GM21528 (cell line): ENCODE data around the gene RAI14.
"Not testable (repeated sequence)": the region's sequence is repeated elsewhere in the genome, so short reads cannot be mapped to it uniquely, and the experiment has no call there.

Experiments used
- ATAC-seq: cut with Tn5 transposase; IDR thresholded peaks from one replicate; pipeline ENCODE4 v1.9.1; 2021; ENCODE audit warnings: mild to moderate bottlenecking, moderate library complexity; ENCODE audit not compliant: unreplicated experiment, low FRiP score

RAI14 gene

DNA sequence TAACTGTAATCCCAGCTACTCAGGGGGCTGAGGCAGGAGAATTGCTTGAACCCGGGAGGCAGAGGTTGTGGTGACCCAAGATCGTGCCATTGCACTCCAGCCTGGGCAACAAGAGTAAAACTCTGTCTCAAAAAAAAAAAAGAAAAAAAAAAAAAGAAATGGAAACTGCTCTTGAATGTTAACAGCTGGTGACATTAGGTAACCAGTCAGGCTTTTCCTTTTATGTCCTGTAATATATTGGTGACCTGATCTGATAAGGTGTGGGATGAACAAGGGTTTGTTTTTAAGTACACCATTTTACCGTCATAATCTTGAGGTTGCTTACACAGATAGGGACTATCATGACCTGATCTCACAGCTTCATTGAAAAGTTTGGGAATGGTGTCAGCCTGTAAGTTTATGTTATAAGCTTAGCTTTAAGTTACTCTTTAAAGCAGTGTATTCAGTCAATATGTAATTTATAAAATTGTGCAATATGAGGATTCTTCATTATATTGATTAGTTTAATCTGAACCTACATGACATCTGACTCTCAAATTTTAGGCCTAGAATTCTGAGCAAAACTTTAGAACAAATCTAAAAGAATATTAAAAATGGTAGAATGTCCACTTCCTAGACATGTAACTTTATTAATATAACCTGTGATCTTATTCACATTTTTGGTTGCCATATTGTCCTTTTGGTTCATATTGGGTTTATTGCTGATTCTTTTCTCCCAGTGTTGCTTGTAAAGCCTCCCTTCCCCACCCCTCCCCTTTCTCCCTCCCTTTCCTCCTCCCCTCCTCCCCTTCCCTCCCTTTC is 41.4 kb downstream of the RAI14 start:
- no peak for ATAC-seq

DNA sequence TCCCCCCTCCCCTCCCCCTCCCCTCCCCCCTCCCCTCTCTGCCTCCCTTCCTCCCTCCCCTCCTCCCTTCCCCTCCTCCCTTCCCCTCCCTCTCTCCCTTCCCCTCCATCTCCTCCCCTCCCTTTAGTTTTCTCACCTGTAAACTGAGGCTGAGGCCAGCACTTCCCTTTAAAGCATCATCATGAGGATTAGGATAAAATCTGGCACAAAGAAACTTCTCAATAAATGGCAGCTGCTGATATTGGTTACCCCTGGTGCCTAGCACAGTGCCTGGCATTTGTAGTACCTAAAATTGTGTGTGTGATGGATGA is 41.9 kb downstream of the RAI14 start:
- ATAC-seq = no peak

DNA sequence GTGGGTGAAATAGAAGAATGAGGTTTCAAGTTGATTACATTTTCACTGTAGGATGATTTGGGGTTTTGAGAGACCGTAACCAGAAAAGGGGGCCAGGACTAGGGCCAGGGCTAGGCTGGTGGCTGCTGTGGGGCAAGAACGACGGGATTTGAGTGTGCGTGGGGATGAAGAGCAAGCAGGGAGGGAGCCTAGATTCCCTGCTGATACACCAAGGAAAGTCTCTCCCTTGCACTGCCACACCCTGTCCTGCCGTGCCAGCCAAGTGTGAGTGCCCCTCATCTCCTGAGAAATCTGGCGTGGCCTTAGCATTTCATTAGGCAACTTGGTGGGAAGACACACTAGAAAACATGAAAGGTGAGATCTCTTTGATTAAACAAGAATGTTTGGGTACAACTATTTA is 42.6 kb downstream of the RAI14 start:
- no peak for ATAC-seq

DNA sequence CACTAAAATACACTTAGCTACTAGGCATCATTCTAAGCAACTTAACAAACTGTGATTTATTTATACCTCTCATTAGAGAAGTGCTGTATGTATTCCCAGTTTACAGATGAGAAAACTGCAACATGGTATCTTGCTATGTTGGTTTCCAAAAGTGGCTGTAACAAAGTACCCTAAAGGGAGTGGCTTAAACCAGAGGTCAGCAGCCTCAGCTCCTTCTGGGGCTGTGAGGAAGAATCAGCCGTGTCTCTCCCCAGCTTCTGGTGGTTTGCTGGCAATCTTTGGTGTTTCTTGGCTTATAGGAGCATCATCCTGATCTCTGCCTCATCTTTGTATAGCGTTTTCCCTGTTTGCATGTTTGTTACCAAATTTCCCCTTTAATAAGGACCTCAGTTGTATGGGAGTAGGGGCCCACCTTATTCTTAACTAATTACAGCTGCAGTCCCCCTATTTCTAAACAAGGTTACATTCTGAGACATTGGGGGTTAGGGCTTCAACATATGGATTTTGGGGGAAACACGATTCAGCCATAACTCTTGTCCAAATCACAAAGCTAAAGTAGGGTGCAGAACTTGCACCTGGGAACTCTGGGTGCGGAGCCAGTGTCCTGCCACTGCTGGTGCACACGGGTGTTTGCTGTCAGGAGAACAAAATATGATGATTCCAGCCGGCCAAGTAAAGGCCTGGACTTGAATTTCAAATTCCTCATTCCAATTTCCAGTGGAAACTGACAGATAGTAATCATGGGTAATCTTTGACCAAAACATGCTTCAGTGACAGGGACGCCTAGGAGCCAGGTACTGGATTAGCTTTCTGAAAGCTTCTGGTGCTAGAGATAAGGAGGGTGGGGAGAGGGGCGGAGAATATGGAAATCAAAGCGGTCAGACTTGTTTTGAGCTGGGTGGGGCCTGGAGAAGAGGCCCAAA is 43.3 kb downstream of the RAI14 start:
- ATAC-seq = no peak

DNA sequence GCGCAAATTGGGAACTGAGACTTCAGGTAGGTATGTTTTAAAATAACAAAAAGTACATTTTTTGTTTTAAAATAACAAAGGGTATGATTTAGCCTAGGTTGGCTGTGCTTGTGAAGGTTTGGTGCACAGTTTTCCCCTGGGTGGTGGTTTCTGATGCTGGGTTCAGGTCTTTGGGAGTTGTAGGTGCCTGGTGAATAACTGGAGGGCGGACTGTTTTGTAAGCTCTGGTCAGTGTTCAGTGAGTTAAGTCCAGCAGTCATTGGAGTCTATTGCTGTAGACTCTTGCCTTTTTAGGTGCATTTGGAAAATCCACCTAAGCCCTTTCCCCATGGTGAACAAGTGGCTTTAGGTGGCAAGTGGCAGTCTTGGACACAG is 43.9 kb downstream of the RAI14 start:
- no peak for ATAC-seq

DNA sequence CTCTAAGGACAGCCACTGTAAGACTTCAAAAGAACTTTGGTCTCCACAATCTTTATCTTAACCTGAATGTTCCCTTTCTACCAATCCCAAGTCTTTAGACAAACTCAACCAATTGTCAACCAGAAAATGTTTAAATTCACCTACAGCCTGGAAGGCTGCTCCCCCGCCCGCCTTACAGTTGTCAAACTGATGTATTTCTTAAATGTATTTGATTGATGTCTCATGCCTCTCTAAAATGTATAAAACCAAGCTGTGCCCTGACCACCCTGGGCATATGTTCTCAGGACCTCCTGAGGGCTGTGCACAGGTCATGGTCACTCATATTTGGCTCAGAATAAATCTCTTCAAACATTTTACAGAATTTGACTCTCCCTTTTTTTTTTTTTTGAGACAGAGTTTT is 45.3 kb downstream of the RAI14 start:
- not testable (repeated sequence) for ATAC-seq

DNA sequence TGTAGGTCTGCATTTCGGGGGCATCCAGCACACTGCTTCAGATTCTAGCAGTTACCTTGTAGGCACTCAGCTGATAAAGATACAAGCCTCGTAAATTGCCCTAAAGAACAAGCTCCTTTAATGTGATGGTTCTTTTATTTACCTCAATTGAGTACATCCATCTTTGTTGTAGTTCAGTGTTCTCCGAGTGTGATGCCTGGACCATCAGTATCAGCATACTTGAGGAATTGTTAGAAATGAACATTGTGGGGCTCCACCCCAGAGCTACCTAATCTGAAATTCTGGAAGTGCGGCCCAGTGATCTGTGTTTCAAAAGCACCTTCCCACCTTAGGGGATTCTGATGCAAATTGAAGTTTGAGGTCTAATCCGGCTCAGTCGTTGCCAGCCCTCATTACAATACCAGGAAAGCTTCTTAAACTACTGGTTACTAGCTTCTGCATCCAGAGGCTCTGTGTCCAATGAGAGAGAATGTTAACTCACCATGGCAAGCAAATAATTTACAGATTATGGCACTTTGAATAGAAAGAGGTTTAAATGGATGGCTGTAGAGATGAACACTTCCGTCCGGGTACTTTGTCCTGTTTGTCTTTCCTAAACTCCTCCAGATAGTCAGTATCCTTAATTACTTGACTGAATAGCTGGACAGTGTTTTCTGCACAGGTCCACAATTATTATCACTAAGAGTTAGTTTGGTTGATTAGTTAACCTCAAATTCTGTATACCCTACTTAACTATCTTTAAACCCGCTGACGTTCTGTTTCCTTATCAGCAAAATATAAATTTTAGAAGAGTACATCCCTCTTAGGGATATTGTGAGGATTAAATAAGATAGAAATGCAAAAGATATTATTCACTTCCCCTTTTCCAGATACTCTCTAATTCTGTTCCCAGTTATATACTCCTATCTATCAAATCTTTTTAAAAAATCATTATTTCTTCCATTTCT is 47.9 kb downstream of the RAI14 start:
- no peak for ATAC-seq

DNA sequence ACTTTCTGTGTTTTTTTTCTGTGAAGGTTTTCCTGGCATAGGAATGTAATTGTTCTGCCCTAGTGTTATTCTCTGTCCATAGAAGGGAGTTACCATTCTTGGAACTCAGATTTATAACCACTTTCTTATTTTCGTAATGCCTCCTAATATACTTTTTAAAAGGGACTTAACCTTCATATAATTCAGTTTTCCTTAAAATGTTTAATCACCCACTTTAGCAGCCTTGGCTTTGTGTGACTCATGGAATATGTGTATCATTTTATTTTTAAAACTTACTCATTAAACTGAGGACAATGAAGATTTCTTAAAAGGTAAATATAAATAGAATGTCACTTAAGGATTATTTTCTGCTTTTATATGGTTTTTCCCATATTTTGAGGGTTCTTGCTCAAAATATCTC is 50.0 kb downstream of the RAI14 start:
- no peak for ATAC-seq

DNA sequence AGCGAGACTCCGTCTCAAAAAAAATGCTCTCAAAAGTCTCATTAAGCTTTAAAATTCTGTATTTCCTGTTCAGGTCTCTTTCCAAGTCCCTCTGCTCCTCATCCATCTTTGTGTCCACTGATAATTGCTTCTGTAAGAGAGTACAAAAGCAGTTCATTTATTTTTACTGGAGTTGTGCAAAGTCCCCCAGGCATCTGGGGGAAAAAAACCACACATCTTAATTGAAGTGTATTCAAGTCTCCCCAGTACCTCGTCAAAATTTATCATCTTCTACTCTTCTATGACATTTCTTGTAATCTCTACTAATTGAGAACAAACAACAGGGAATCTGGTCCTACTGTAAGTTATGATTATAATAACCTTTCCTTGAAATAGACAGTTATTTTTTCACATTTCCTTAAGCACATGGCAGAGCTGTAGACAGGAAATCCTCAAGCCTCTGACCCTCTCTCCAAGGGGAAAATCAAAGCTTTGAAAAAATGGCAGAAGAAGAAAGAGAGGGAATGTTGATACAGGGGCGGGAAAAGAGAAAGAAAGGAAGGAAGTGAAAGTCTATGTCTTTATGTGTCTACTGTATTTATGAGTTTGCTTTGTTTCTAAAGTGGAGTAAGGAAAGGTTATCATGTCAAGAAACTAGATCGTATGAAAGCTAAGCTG is 51.5 kb downstream of the RAI14 start:
- no peak for ATAC-seq

DNA sequence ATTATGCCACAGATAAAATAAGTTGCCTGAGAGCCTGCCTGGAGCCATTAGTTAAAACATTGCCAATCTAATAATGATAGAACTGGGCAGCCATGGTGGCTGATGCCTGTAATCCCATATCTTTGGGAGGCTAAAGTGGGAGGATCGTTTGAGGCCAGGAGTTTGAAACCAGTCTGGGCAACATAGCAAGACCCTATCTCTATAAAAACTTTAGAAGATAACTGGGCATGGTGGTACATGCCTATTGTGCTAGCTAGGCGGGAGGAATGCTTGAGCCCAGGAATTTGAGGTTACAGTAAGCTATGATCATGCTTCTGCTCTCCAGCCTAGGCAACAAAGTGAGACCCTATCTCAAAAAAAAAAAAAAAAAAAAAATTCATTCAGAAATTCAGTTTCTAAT is 52.6 kb downstream of the RAI14 start:
- ATAC-seq = no peak

DNA sequence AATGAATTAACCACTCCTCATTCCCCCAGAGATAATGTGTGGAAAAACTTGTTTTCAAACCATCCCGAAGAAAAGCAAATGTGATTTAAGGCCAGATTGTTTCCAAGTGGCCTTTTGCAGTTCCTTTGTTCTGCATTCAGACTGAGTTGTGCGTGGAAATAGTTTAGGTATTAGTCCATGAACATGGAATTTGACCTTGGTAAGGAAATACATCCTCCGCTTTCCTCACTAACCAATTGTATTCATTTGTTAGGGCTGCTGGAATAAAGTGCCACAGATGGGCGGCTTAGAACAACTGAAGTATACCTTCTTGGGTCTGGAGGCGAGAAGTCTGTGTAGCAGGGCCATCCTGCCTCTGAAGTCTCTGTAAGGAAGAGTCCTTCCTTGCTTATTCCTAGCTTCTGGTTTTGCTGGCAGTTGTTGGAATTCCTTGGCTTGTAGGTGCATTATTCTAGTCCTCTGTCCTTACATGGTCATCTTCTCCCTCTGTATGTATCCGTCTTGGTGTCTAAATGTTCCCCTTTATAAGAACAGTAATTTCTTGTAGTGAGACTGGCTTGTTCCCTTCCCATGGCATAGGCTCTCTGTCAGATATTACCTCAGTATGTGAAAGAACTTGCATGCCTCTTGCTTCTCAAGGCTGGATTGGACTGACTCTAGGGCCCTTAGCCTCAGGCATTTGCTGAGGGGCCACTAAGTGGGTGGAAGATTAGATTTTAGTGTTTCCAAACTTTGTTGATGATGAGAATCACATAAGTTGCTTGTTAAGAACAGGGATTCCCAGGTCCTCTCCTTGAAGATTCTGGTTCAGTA is 53.9 kb downstream of the RAI14 start:
- no peak for ATAC-seq

DNA sequence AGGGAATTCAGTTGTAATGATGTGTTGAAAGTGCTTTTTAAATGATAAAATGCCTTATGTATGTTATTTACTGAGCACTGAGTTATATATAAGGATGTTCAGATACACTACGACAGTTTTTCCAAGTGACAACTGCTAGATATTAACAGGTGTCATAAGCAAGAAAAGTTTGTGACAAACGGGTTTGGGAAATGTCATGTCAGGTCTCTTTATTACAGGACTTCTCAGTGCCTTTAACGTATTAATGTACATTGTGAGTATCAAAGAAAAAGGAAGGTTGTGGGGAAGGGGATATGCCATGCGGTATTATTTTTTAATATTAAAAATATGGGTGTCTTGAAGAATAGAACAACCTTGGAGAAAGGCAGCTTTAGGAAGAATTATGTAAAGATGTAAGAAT is 56.4 kb downstream of the RAI14 start:
- no peak for ATAC-seq

DNA sequence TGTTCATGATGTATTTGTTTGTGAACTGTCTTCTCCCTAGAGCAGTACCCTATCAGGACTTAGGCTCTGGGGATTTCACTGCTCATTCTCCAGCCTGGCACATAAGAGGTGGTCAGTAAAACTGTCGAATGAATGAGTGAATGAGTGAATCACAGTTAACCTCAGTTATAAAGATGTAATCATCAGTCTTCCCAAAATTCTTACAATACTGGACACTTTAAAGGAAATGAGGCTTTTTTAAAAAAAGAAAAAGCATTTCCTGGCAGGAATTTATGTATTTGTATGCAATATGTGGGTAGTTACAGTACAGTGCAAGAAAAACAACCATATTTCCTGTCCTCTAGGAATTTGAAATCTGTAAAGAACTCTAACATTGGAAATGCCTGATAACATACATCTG is 59.6 kb downstream of the RAI14 start:
- no peak for ATAC-seq

DNA sequence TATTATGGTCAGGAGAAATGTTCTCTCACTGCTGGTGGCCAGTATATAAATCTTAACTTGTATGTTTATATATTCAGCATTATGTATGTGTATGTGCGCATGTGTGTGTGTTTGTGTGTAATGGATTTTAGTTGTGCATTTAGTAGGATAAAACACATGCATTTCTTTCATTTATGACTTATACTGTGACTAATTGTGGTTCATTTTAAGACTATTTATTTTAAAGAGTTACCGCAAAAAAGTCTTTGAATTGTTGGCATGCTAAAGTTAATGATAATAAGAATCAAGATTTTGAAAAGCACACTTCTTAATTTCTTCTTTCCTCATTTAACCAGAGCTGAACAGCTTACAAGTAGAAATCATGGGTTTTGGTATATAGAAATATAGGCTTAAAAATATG is 60.9 kb downstream of the RAI14 start:
- no peak for ATAC-seq

DNA sequence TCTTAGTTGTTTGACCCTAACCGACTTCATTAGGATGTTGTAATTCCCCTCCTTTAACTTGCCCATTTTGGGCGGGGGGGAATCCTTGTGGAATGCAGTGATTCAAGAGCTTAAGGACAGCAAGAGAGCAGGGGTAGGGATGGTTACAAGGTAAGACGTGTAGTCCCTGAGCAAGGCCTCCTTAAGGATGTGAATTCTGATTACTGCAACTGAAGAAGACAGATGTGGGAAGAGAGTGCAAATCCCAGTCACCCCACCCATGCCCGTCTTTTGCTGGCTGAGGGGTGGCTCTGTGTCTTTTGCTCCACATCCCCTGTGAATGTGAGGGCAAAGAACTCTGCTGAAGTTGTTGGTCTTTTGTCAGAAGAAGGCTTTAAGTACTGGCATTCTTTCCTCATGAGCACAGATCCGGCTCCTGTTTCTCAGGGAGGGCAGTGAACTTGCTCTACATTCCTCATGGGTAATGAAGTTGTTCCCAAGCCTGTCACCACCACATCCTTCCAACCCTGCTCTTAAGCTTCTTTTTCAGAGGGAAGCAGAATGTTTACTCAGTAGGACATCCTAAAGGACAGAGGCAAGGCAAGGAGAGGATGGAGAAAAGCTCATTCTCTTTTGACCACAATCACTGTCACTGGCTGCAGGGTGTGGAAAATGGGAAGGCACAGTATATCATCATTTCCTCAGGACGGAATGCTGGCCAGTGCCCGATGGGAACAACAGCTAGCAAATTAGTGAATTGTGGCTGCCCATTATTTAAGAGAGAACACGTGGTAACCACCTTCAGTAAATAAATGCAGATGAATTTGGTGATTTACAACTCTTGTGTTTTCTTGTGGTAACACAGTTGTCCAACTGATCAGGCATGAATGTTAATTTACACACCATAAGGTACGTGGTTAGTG is 61.5 kb downstream of the RAI14 start:
- ATAC-seq = no peak

DNA sequence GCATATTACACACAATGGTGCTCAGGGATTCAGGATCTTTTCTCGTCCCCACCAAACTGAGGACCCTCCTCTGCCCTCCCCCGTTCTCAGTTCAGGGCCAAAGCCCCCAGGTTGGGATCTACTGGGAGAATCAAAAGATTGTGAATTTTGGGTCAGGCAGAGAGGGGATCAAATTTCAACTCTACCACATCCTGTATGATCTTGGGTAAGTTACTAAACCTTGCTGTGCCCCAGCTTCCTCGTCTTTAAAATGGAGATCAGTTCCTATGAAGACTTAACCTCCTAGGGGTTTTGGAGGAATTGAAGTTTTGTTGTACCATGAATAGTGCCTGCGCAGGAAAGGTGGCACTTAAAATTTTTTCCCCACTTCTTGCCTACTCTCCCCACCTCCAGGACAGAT is 62.4 kb downstream of the RAI14 start:
- no peak for ATAC-seq

DNA sequence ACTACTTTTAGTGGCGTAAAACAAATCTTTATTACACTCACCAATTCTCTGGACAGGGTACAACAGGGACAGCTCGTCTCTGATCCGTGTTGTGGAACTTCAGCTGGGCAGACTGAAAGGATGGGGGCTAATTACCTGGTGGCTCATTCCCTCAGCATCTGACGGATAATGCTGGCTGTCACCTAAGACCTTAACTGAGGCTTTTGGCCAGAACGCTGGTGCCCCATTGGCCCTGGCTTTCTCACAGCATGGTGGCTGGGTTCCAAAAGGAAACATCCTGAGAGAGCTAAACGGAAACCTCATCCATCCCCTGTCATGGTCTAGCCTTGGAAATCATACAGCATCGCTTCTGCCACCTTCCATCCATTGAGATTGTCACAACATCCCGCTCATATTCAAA is 62.9 kb downstream of the RAI14 start:
- ATAC-seq = no peak

DNA sequence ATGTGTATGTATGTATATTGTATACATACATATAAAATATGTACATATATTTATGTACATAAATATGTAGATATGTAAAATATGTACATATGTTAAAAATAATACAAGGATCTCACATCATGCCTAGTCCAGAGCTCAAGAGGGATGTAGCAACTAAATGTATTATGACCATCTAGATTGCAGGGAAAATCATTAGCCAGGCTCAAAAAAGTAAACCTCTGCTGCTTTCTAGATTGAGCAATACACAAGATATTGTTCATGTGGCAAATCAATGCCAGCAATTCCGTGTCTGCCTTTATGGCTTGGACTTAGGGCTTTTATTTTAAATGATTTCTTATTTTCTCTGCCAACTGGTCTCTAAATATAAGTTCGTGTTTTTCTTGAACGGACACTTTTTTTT is 65.2 kb downstream of the RAI14 start:
- ATAC-seq = no peak

DNA sequence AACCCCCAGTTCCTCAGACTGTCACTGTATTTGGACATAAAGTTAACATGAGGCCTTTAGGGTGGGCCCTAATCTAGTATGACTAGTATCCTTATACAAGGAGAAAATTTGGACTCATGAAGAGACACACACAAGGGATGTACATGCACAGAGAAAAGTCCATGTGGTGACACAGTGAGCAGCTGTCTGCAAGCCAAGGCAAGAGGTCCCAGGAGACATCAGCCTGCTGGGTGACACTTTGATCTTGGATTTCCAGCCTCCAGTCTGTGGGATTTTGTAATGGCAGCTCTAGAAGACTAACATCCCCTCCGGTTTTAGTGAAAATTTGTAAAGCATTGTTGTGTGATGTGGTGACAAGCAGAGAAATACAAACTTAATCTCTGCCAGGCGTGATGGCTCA is 66.1 kb downstream of the RAI14 start:
- no peak for ATAC-seq
